Left lung (tissue), 10 donors: ENCODE results near the gene SPSB2. TPM values are rescaled to one million over a fixed set of nuclear protein-coding genes. Genes with fewer than 3 reads are reported as not detected.

Source experiments
- ATAC-seq: fragments of 200-7000 bp; cut with Tn5 transposase; one replicate; pipeline ENCODE4 v1.9.1; 2020; ENCODE audit warnings: moderate library complexity
- DNase-seq, 4 donors: peaks; one replicate each; pipeline ENCODE4 v3.0.0-alpha.2; 2013 to 2020
- H3K27ac ChIP-seq, 2 donors: fragments of 200-600 bp; sonication (generic) in 1 of 2; one replicate each; pipeline versions ENCODE4 v1.5.0 to v1.8.0; 2020 to 2021
- H3K27me3 ChIP-seq, 2 donors: fragments of 200-600 bp; sonication (generic) in 1 of 2; one replicate each; pipeline versions ENCODE4 v1.5.0 to v1.8.0; 2020 to 2021
- H3K36me3 ChIP-seq, 2 donors: fragments of 200-600 bp; sonication (generic) in 1 of 2; one replicate each; pipeline versions ENCODE4 v1.5.0 to v1.8.0; 2020 to 2021
- H3K4me1 ChIP-seq, 2 donors: fragments of 200-600 bp; one replicate each; pipeline ENCODE4 v1.8.0; 2021
- H3K4me3 ChIP-seq, 2 donors: fragments of 200-600 bp; sonication (generic) in 1 of 2; one replicate each; pipeline versions ENCODE4 v1.5.0 to v1.8.0; 2020 to 2021; ENCODE audit warnings: mild to moderate bottlenecking in 1 of 2
- H3K9me3 ChIP-seq, 2 donors: fragments of 200-600 bp; sonication (generic) in 1 of 2; one replicate each; pipeline versions ENCODE4 v1.5.0 to v1.8.0; 2020 to 2021
- CTCF ChIP-seq, 2 donors: fragments of 200-600 bp; sonication (generic) in 1 of 2; IDR thresholded peaks; one replicate each; pipeline versions ENCODE4 v1.5.0 to v1.8.0; 2021; ENCODE audit warnings: antibody characterized with exemption in 2 of 2
- intact Hi-C, 2 donors: fragments of 100-400 bp; cut with DNase I; formaldehyde crosslinking; loops; one replicate each; pipeline versions ENCODE4 v1.11.2 to v1.14.2; 2022
- polyA plus RNA-seq, 6 donors: library from polyadenylated mRNA; unstranded; fragments of 120-200 nt; gene quantifications; one replicate each; pipeline ENCODE4 v1.2.1, GENCODE V29; 2013; ENCODE audit not compliant: insufficient read length in 6 of 6
- total RNA-seq, 2 donors: library from RNA; stranded (reverse); fragmentation: NEBNext Ultra II Directional; extraction: Animal tissue kit (Norgen Biotek cat#: 25700); gene quantifications; one replicate each; pipeline ENCODE4 v1.2.1, GENCODE V29; 2021
- donor health status: DM: no; HTN: yes; CAD: no.
- donor health status: DM: no; HTN: no; CAD: no.

The SPSB2 gene
- total and polyA plus RNA-seq, 8 donors, result 3.4 to 27.1 (median 8.4) TPM

DNA sequence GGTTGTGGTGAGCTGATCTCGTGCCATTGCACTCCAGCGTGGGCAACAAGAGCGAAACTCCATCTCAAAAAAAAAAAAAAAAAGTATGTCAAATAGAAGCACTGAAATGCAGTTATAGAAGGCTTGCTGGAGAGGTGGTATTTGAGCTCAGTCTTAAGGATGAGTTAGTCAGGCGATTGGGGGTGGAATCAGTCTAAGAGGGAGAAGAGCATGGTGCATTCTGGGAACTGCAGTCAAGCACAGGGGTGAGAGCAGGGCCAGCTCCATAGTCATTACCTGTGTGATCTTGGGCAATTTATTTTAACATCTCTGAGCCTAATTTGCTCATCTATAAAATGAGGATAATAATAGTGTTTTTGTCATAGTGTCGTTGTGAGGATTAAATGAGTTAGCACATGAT is 38.2 kb downstream of the SPSB2 start:
- Histone ChIP-seq H3K36me3 (no peaks in the 10 kb centered on the region), H3K9me3 (no peaks in the 10 kb centered on the region), H3K27ac (no peak overlapping the region), H3K27me3 (peaks cover 0 to 9% of the 10 kb centered on the region in 2 donors), H3K4me3 (no peak overlapping the region), H3K4me1 (peaks cover 0 to under 1% of the 10 kb centered on the region in 2 donors)
- ATAC-seq (no peak), DNase-seq (no peak)
- no peak for TF ChIP-seq CTCF (IDR thresholded peaks at IDR 0.05)
- intact Hi-C loops, result no loop called here

DNA sequence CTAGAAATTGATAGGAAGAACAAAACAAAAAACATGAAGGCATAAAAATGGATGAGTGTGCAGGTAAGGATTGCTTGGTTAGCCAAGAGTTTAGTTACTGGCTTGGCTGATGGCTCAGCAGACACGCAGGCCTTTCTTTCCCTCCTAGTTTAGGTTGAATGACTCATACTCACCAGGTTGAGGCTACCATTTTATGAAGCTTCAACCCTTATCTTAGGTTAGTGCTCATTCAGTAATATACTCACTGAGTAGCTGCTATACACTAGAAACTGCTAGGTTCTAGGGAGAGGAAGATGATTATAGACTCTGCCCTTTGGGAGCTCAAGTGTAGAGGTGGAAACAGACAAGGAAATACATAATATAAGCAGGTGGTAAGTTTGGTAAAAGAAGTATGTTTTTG is 38.8 kb downstream of the SPSB2 start:
- intact Hi-C loops, result no loop called here
- Histone ChIP-seq H3K27me3 (peaks cover 0 to 15% of the 10 kb centered on the region in 2 donors), H3K27ac (no peak overlapping the region), H3K4me3 (no peak overlapping the region), H3K36me3 (no peaks in the 10 kb centered on the region), H3K9me3 (no peaks in the 10 kb centered on the region), H3K4me1 (peaks cover 0 to 7% of the 10 kb centered on the region in 2 donors)
- TF ChIP-seq CTCF (IDR thresholded peaks at IDR 0.05), result no peak
- no peak for DNase-seq
- no peak for ATAC-seq

DNA sequence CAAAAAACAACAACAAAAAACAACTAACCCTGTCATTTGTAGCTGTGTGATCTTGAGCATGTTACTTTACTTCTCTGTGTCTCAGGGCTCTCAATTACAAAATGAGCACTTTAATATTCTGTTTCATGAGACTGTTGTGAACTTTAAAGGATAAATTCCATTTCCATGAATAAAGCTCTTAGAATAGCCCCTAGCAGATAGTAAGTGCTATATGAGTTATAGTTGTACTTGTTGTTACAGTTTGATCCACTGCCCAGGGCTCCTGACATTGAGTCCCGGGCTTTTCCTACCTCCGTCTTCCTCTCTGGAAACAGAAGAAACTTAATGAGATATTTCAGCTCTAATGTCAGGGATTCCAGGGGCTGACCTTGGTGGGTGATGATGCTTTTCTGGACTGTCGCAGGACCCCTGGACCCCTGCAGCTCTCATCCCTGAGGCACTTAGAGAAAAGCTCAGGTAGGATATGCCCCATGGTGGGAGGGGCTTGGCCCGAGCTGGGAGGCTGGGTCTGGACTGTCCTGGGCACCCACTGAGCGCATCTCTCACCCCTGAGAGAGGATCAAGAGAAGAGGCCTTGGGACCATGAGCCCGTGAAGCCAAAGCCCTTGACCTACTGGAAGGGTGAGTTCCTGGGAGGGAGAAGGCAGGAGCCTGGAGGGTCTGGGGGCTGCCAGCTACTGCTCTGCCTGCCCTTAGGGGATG is 39.8 kb downstream of the SPSB2 start:
- Histone ChIP-seq H3K9me3 (no peaks in the 10 kb centered on the region), H3K4me1 (peaks cover 0 to 16% of the 10 kb centered on the region in 2 donors), H3K36me3 (no peaks in the 10 kb centered on the region), H3K27ac (no peak overlapping the region), H3K27me3 (peaks cover 0 to 24% of the 10 kb centered on the region in 2 donors), H3K4me3 (no peak overlapping the region)
- intact Hi-C loops, result no loop called here
- TF ChIP-seq CTCF (IDR thresholded peaks at IDR 0.05), result no peak
- ATAC-seq, result no peak
- DNase-seq, result no peak

GRCh38 chr12:6832125-6832524 is 41.0 kb downstream of the SPSB2 start:
- Histone ChIP-seq H3K4me1 (peaks cover 5 to 24% of the 10 kb centered on the region in 2 donors), H3K36me3 (no peaks in the 10 kb centered on the region), H3K9me3 (no peaks in the 10 kb centered on the region), H3K27ac (no peak overlapping the region), H3K27me3 (peaks cover 0 to 36% of the 10 kb centered on the region in 2 donors), H3K4me3 (no peak overlapping the region)
- intact Hi-C loops, result no loop called here
- no peak for TF ChIP-seq CTCF (IDR thresholded peaks at IDR 0.05)
- no peak for ATAC-seq
- no peak for DNase-seq

DNA sequence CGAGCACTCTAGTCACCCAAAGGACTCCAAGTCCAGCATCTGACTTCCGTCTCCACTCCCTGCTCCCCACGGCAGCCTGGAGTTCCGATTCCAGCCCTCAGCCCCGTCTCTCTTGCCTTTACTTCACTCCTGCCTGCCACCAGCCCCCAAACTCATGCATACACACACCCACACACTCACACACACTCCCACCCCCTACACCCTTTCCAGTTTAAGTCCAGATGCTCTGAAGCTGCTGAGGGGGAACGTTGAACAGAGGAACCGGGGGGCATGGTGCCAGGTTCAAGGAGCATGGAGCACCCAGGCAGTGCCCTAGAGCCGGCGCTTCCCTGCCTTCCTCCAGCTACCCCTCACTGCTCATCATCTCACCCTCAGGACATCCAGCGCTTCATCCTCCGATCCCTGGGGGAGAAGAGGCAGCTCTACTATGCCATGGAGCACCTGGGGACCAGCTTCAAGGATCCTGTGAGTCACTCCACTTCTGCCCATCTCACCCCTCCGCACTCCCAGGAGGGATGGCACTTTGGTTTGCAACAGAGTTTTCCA is 41.6 kb downstream of the SPSB2 start:
- intact Hi-C loops, result no loop called here
- Histone ChIP-seq H3K4me3 (no peak overlapping the region), H3K36me3 (no peaks in the 10 kb centered on the region), H3K4me1 (peaks cover 6 to 25% of the 10 kb centered on the region in 2 donors), H3K9me3 (no peaks in the 10 kb centered on the region), H3K27ac (no peak overlapping the region), H3K27me3 (peaks cover 0 to 42% of the 10 kb centered on the region in 2 donors)
- ATAC-seq (no peak), DNase-seq (no peak)
- TF ChIP-seq CTCF (IDR thresholded peaks at IDR 0.05), result no peak
